GM21717 (cell line): Measurements from ENCODE around the gene TSPAN16.
"Not testable (repeated sequence)": the region's sequence is repeated elsewhere in the genome, so short reads cannot be mapped to it uniquely, and the experiment has no call there.

Experiments used
- ATAC-seq: cut with Tn5 transposase; IDR thresholded peaks from one replicate; pipeline ENCODE4 v1.9.1; 2021; ENCODE audit warnings: mild to moderate bottlenecking, moderate library complexity; ENCODE audit not compliant: unreplicated experiment

Gene TSPAN16

GRCh38 chr19:11342429-11342828 lies 46.5 kb downstream of the TSPAN16 start:
- no peak for ATAC-seq

GRCh38 chr19:11345122-11345803 lies 49.3 kb downstream of the TSPAN16 start:
- ATAC-seq, result no peak

GRCh38 chr19:11346104-11346940 lies 50.4 kb downstream of the TSPAN16 start, which contains the start of the genes CCDC159 and TMEM205:
TSS of gene CCDC159 (plus strand) at chr19:11346519. CDS start at chr19:11346607, 88 bp downstream.
TSS of gene TMEM205 (minus strand) at chr19:11346268. CDS start at chr19:11345619, 649 bp downstream.
- ATAC-seq, result peak; percentile 77

GRCh38 chr19:11347546-11348039 lies 51.6 kb downstream of the TSPAN16 start:
- ATAC-seq, result no peak

- no peak for ATAC-seq
Observed at GRCh38 chr19:11349171-11349570, 53.2 kb downstream of the TSPAN16 start.

GRCh38 chr19:11354102-11354501 lies 58.1 kb downstream of the TSPAN16 start:
- ATAC-seq, result not testable (repeated sequence)

- no peak for ATAC-seq
Observed at GRCh38 chr19:11355160-11356073, 59.5 kb downstream of the TSPAN16 start, which contains the start of gene PLPPR2. TSS of gene PLPPR2 (plus strand) at chr19:11355432. CDS start at chr19:11357674, 2,242 bp downstream.

GRCh38 chr19:11356074-11356397 lies 60.1 kb downstream of the TSPAN16 start:
- no peak for ATAC-seq

- no peak for ATAC-seq
Observed at GRCh38 chr19:11356676-11357550, 61.0 kb downstream of the TSPAN16 start.

GRCh38 chr19:11359421-11359820 lies 63.5 kb downstream of the TSPAN16 start:
- ATAC-seq, result no peak

- ATAC-seq, result no peak
Observed at GRCh38 chr19:11361037-11361770, 65.2 kb downstream of the TSPAN16 start.

- no peak for ATAC-seq
Observed at GRCh38 chr19:11361771-11362731, 66.1 kb downstream of the TSPAN16 start.

- ATAC-seq, result no peak
Observed at GRCh38 chr19:11363881-11364280, 67.9 kb downstream of the TSPAN16 start.

- ATAC-seq, result no peak
Observed at GRCh38 chr19:11364296-11364904, 68.4 kb downstream of the TSPAN16 start.

GRCh38 chr19:11364935-11365334 lies 69.0 kb downstream of the TSPAN16 start:
- no peak for ATAC-seq
